ENCODE measurements around the gene NKX6-2. TPM values are rescaled to one million over a fixed set of nuclear protein-coding genes. Genes with fewer than 3 reads are reported as not detected.

The NKX6-2 gene
- total RNA-seq, 2 experiments from 2014 or later = not detected

- intact Hi-C loops (cut with micrococcal nuclease) = no loop called here
- Mint-ChIP-seq H3K4me1 (ENCODE audit: low read depth) (no peaks in the 10 kb centered on the region), H3K36me3 (ENCODE audit: low read depth) (no peaks in the 10 kb centered on the region), H3K27ac (no peak overlapping the region), H3K4me3 (no peak overlapping the region), H3K27me3 (no peaks in the 10 kb centered on the region), H3K9me3 (no peaks in the 10 kb centered on the region)
- ChIA-PET CTCF (no interaction called here), POLR2A (no interaction called here)
- ATAC-seq (no peak), DNase-seq (no peak)
- TF ChIP-seq, protein P1, sequence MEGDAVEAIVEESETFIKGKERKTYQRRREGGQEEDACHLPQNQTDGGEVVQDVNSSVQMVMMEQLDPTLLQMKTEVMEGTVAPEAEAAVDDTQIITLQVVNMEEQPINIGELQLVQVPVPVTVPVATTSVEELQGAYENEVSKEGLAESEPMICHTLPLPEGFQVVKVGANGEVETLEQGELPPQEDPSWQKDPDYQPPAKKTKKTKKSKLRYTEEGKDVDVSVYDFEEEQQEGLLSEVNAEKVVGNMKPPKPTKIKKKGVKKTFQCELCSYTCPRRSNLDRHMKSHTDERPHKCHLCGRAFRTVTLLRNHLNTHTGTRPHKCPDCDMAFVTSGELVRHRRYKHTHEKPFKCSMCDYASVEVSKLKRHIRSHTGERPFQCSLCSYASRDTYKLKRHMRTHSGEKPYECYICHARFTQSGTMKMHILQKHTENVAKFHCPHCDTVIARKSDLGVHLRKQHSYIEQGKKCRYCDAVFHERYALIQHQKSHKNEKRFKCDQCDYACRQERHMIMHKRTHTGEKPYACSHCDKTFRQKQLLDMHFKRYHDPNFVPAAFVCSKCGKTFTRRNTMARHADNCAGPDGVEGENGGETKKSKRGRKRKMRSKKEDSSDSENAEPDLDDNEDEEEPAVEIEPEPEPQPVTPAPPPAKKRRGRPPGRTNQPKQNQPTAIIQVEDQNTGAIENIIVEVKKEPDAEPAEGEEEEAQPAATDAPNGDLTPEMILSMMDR (IDR thresholded peaks at IDR 0.05) = no peak
Measured at GRCh38 chr10:132739225-132739613, 46.7 kb downstream of the NKX6-2 start.

- H3K36me3 Mint-ChIP-seq (ENCODE audit: low read depth) = no peaks in the 10 kb centered on the region
- CTCF ChIA-PET = no interaction called here
- H3K4me1 Mint-ChIP-seq (ENCODE audit: low read depth) = no peaks in the 10 kb centered on the region
- intact Hi-C loops (cut with micrococcal nuclease) = no loop called here
- DNase-seq (no peak), ATAC-seq (no peak)
- no peaks in the 10 kb centered on the region for H3K27me3 Mint-ChIP-seq
- H3K4me3 Mint-ChIP-seq = no peak overlapping the region
- H3K9me3 Mint-ChIP-seq = no peaks in the 10 kb centered on the region
- TF ChIP-seq, protein P1 (IDR thresholded peaks at IDR 0.05) = no peak
- POLR2A ChIA-PET = no interaction called here
- no peak overlapping the region for H3K27ac Mint-ChIP-seq
Measured at GRCh38 chr10:132738454-132739224, 47.3 kb downstream of the NKX6-2 start.

GRCh38 chr10:132737390-132738048 lies 48.4 kb downstream of the NKX6-2 start:
- TF ChIP-seq, protein P1 (IDR thresholded peaks at IDR 0.05) = no peak
- no peak overlapping the region for H3K27ac Mint-ChIP-seq
- H3K9me3 Mint-ChIP-seq = no peaks in the 10 kb centered on the region
- H3K4me1 Mint-ChIP-seq (ENCODE audit: low read depth) = no peaks in the 10 kb centered on the region
- H3K36me3 Mint-ChIP-seq (ENCODE audit: low read depth) = no peaks in the 10 kb centered on the region
- POLR2A ChIA-PET = no interaction called here
- intact Hi-C loops (cut with micrococcal nuclease) = no loop called here
- DNase-seq (no peak), ATAC-seq (no peak)
- CTCF ChIA-PET = no interaction called here
- no peaks in the 10 kb centered on the region for H3K27me3 Mint-ChIP-seq
- H3K4me3 Mint-ChIP-seq = no peak overlapping the region

DNA sequence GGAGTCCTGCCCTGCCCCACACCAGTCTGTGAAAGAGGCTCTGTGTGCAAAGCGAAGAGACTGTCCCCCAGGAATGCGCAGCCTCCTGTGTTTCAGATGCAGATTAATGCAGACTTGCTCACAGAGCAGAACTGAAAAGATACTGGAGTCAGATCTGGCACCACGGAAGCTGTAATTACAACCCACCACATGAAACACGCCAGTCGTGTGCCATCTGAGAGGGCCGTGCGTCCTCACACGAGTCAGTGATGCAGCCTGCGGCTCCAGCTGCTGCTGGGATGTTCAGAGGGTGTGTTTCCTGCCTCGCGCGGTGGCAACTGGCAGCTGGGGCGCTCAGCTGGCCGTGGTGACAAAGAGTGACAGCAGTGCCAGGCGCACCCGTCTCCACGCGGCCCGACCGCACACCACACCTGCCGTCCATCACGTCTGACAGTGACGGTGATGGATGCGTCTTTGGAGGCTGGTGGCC lies 50.0 kb downstream of the NKX6-2 start:
- no peaks in the 10 kb centered on the region for H3K36me3 Mint-ChIP-seq (ENCODE audit: low read depth)
- no peak for ATAC-seq
- intact Hi-C loops (cut with micrococcal nuclease) = no loop called here
- TF ChIP-seq, protein P1 (IDR thresholded peaks at IDR 0.05) = no peak
- H3K4me1 Mint-ChIP-seq (ENCODE audit: low read depth) = no peaks in the 10 kb centered on the region
- H3K27me3 Mint-ChIP-seq = no peaks in the 10 kb centered on the region
- no peak overlapping the region for H3K27ac Mint-ChIP-seq
- no peak for DNase-seq
- no peaks in the 10 kb centered on the region for H3K9me3 Mint-ChIP-seq
- no peak overlapping the region for H3K4me3 Mint-ChIP-seq
- CTCF ChIA-PET = no interaction called here
- POLR2A ChIA-PET = no interaction called here

- no peaks in the 10 kb centered on the region for H3K27me3 Mint-ChIP-seq
- no peak overlapping the region for H3K27ac Mint-ChIP-seq
- ChIA-PET CTCF (no interaction called here), POLR2A (no interaction called here)
- no peak for ATAC-seq
- H3K36me3 Mint-ChIP-seq (ENCODE audit: low read depth) = no peaks in the 10 kb centered on the region
- no peaks in the 10 kb centered on the region for H3K4me1 Mint-ChIP-seq (ENCODE audit: low read depth)
- intact Hi-C loops (cut with micrococcal nuclease) = no loop called here
- H3K4me3 Mint-ChIP-seq = no peak overlapping the region
- TF ChIP-seq, protein P1 (IDR thresholded peaks at IDR 0.05) = no peak
- no peak for DNase-seq
- H3K9me3 Mint-ChIP-seq = no peaks in the 10 kb centered on the region
Measured at GRCh38 chr10:132735341-132735775, 50.6 kb downstream of the NKX6-2 start.

Measured in activated CD8-positive, alpha-beta T cell treated with anti-CD3 and anti-CD28 coated beads for 36 hours (primary cell).